ENCODE data around the gene LAPTM5. TPM values are rescaled to one million over a fixed set of nuclear protein-coding genes. Genes with fewer than 3 reads are reported as not detected.

The LAPTM5 gene
- total and polyA plus RNA-seq, 10 of the 15 experiments (the other 5 are each of a cell fraction or from before 2014, with no cell fraction given): 24.1 to 1,034 (median 687) TPM

GRCh38 chr1:30747033-30748008, 10.3 kb downstream of the LAPTM5 start (continued):
- TF ChIP-seq E4F1 (IDR thresholded peaks at IDR 0.05; ENCODE audit: borderline replicate concordance, partially characterized antibody): no peak
- TF ChIP-seq IRF5 (IDR thresholded peaks at IDR 0.05; ENCODE audit: borderline replicate concordance): no peak
- peak; percentile 41; the same call in 1 of the 2 replicates for TF ChIP-seq CREM (IDR thresholded peaks at IDR 0.05; ENCODE audit: low read depth)
- TF ChIP-seq EZH2 (IDR thresholded peaks at IDR 0.05; ENCODE audit: borderline replicate concordance, control insufficient read depth, low read depth, low read length): no peak
- TF ChIP-seq, protein P1, sequence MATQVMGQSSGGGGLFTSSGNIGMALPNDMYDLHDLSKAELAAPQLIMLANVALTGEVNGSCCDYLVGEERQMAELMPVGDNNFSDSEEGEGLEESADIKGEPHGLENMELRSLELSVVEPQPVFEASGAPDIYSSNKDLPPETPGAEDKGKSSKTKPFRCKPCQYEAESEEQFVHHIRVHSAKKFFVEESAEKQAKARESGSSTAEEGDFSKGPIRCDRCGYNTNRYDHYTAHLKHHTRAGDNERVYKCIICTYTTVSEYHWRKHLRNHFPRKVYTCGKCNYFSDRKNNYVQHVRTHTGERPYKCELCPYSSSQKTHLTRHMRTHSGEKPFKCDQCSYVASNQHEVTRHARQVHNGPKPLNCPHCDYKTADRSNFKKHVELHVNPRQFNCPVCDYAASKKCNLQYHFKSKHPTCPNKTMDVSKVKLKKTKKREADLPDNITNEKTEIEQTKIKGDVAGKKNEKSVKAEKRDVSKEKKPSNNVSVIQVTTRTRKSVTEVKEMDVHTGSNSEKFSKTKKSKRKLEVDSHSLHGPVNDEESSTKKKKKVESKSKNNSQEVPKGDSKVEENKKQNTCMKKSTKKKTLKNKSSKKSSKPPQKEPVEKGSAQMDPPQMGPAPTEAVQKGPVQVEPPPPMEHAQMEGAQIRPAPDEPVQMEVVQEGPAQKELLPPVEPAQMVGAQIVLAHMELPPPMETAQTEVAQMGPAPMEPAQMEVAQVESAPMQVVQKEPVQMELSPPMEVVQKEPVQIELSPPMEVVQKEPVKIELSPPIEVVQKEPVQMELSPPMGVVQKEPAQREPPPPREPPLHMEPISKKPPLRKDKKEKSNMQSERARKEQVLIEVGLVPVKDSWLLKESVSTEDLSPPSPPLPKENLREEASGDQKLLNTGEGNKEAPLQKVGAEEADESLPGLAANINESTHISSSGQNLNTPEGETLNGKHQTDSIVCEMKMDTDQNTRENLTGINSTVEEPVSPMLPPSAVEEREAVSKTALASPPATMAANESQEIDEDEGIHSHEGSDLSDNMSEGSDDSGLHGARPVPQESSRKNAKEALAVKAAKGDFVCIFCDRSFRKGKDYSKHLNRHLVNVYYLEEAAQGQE (IDR thresholded peaks at IDR 0.05; ENCODE audit: low read depth, low read length): no peak
- TF ChIP-seq ETV6 (conservative IDR thresholded peaks at IDR 0.05 in 1 of 2, IDR thresholded peaks at IDR 0.05 in 1 of 2; ENCODE audit: borderline replicate concordance in 1 of 2, low read depth in 1 of 2): peak in 1 of 2 experiments; percentile 28; a peak in 1 of 4 replicates
- TF ChIP-seq FOXK2 (IDR thresholded peaks at IDR 0.05): no peak
- TF ChIP-seq PML (IDR thresholded peaks at IDR 0.05; ENCODE audit: low read length): no peak
- no peak for TF ChIP-seq WRNIP1 (IDR thresholded peaks at IDR 0.05; ENCODE audit: borderline replicate concordance, low read depth, low read length)
- no peak for TF ChIP-seq PAX8 (IDR thresholded peaks at IDR 0.05)
- TF ChIP-seq JUNB (IDR thresholded peaks at IDR 0.05): no peak
- TF ChIP-seq, protein P2, sequence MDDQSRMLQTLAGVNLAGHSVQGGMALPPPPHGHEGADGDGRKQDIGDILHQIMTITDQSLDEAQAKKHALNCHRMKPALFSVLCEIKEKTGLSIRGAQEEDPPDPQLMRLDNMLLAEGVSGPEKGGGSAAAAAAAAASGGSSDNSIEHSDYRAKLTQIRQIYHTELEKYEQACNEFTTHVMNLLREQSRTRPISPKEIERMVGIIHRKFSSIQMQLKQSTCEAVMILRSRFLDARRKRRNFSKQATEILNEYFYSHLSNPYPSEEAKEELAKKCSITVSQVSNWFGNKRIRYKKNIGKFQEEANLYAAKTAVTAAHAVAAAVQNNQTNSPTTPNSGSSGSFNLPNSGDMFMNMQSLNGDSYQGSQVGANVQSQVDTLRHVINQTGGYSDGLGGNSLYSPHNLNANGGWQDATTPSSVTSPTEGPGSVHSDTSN (IDR thresholded peaks at IDR 0.05; ENCODE audit: insufficient replicate concordance, low read depth, low read length): no peak
- no peak for TF ChIP-seq RAD21 (IDR thresholded peaks at IDR 0.05; ENCODE audit: insufficient read depth, low read depth, low read length)
- peak; percentile 25; the same call in 1 of the 2 replicates for TF ChIP-seq PKNOX1 (IDR thresholded peaks at IDR 0.05)
- TF ChIP-seq HDGF (IDR thresholded peaks at IDR 0.05): peak; percentile 94
- peak; percentile 72 for TF ChIP-seq IKZF1 (conservative IDR thresholded peaks at IDR 0.05)
- TF ChIP-seq CEBPB (IDR thresholded peaks at IDR 0.05; ENCODE audit: borderline replicate concordance in 1 of 2, low read depth in 2 of 2, low read length in 2 of 2): no peak

Data from GM12878 (cell line).